Endothelial cell of umbilical vein (primary cell): ENCODE data around the gene CFD. TPM values are rescaled to one million over a fixed set of nuclear protein-coding genes. Genes with fewer than 3 reads are reported as not detected.

Experiments
- BruUV-seq: library from RNA; stranded (reverse); fragments of 400-500 nt; replicated peaks from 2 replicates; lab custom pipeline; 2021; lab: Mats Ljungman, UMichigan
- CTCF ChIA-PET: fragments of 300-600, 350-600 bp; sonication (Branson Sonifier 250); formaldehyde crosslinking; loops from one replicate; lab custom pipeline; 2021; ENCODE audit warnings: antibody characterized with exemption, inconsistent platforms; lab: Charles Lee
- POLR2A ChIA-PET: fragments of 300-600, 350-600 bp; sonication (Branson Sonifier 250); formaldehyde crosslinking; loops from one replicate; lab custom pipeline; 2021; ENCODE audit warnings: antibody characterized with exemption, inconsistent platforms; lab: Charles Lee
- DNase-seq: peaks from one replicate; pipeline ENCODE4 v3.0.0-alpha.2; 2011; ENCODE audit warnings: low read depth, low spot score
- FAIRE-seq: peaks from 2 replicates; lab custom pipeline; 2011; peaks lifted over from hg19 to GRCh38; lab: Jason Lieb, UNC
- H2AFZ ChIP-seq: 2 replicates; pipeline ENCODE4 v1.6.0; 2012; ENCODE audit warnings: low read depth, low read length, control low read depth, inconsistent platforms
- H3K27ac ChIP-seq: 2 replicates; pipeline ENCODE4 v1.5.1; 2011; ENCODE audit warnings: low read depth, mild to moderate bottlenecking, control low read depth, low read length, moderate library complexity; ENCODE audit not compliant: insufficient read depth
- H3K27me3 ChIP-seq, 2 experiments: 2 replicates each; pipeline versions ENCODE4 v1.6.0 to v1.6.1; 2011; ENCODE audit warnings: low read length in 2 of 2, mixed read lengths in 1 of 2; ENCODE audit not compliant: control insufficient read depth in 2 of 2, insufficient read depth in 2 of 2
- H3K36me3 ChIP-seq, 2 experiments: 2 replicates in 1 of 2; 3 replicates in 1 of 2; pipeline ENCODE4 v1.5.1; 2011; ENCODE audit warnings: low read length in 2 of 2, mild to moderate bottlenecking in 1 of 2, moderate library complexity in 1 of 2; ENCODE audit not compliant: control insufficient read depth in 2 of 2, insufficient read depth in 2 of 2; ENCODE audit errors: extremely low read depth in 1 of 2
- H3K4me1 ChIP-seq: 3 replicates; pipeline ENCODE4 v1.5.1; 2011; ENCODE audit warnings: mild to moderate bottlenecking, low read length; ENCODE audit not compliant: control insufficient read depth, insufficient read depth; ENCODE audit errors: extremely low read depth
- H3K4me2 ChIP-seq: 2 replicates; pipeline ENCODE4 v1.6.1; 2011; ENCODE audit warnings: low read length, control low read depth, mixed read lengths; ENCODE audit not compliant: insufficient read depth
- H3K4me3 ChIP-seq, 3 experiments: fragments of 200-600 bp in 1 of 3; sonication (generic), shearing (Covaris generic) in 1 of 3; replicated peaks in 1 of 3; 2 replicates each; pipeline ENCODE4 v1.5.1; 2011 to 2016; ENCODE audit warnings: control low read depth in 3 of 3, low read length in 3 of 3, mild to moderate bottlenecking in 2 of 3, inconsistent platforms in 1 of 3, low read depth in 1 of 3, moderate library complexity in 1 of 3; ENCODE audit not compliant: insufficient read depth in 1 of 3
- H3K79me2 ChIP-seq: 2 replicates; pipeline ENCODE4 v1.6.0; 2012; ENCODE audit warnings: low read length, inconsistent platforms; ENCODE audit not compliant: control insufficient read depth, insufficient read depth
- H3K9ac ChIP-seq: replicated peaks from 2 replicates; pipeline ENCODE3; 2011; ENCODE audit warnings: low read length, control low read depth; ENCODE audit not compliant: insufficient read depth; ENCODE audit errors: extremely low read depth
- H3K9me1 ChIP-seq: replicated peaks from 3 replicates; pipeline ENCODE4 v1.6.0; 2011; ENCODE audit warnings: mild to moderate bottlenecking, low read length; ENCODE audit not compliant: control insufficient read depth, insufficient read depth; ENCODE audit errors: extremely low read depth
- H3K9me3 ChIP-seq: replicated peaks from 2 replicates; pipeline ENCODE4 v1.5.1; 2012; ENCODE audit warnings: low read length, inconsistent platforms; ENCODE audit not compliant: control insufficient read depth, insufficient read depth
- H4K20me1 ChIP-seq: replicated peaks from 2 replicates; pipeline ENCODE3; 2011; ENCODE audit warnings: mild to moderate bottlenecking, low read length; ENCODE audit not compliant: control insufficient read depth, insufficient read depth; ENCODE audit errors: extremely low read depth
- EZH2 ChIP-seq: IDR thresholded peaks from 2 replicates; pipeline ENCODE4 v1.6.1; 2012; ENCODE audit warnings: borderline replicate concordance, low read depth, mild to moderate bottlenecking, moderate library complexity, low read length, inconsistent platforms; ENCODE audit not compliant: severe bottlenecking
- FOS ChIP-seq: IDR thresholded peaks from 2 replicates; pipeline ENCODE4 v1.6.1; 2011; ENCODE audit warnings: mild to moderate bottlenecking, low read length, moderate library complexity, borderline replicate concordance; ENCODE audit not compliant: insufficient read depth
- GATA2 ChIP-seq: IDR thresholded peaks from 2 replicates; pipeline ENCODE4 v1.7.0; 2011; ENCODE audit warnings: low read depth, mild to moderate bottlenecking, moderate library complexity, mixed read lengths, low read length; ENCODE audit not compliant: insufficient read length, insufficient read depth
- JUN ChIP-seq: IDR thresholded peaks from 2 replicates; pipeline ENCODE4 v1.6.1; 2011; ENCODE audit warnings: borderline replicate concordance, low read depth; ENCODE audit not compliant: insufficient read length, insufficient read depth
- MAX ChIP-seq: IDR thresholded peaks from 2 replicates; pipeline ENCODE4 v1.6.1; 2011; ENCODE audit not compliant: insufficient read depth, insufficient read length
- MYC ChIP-seq: IDR thresholded peaks from one replicate; pipeline ENCODE4 v1.6.1; 2011; ENCODE audit warnings: mild to moderate bottlenecking, low read depth, low read length
- POLR2A ChIP-seq: IDR thresholded peaks from 2 replicates; pipeline ENCODE4 v1.6.1; 2012; ENCODE audit warnings: low read depth, mild to moderate bottlenecking, control low read depth, low read length
- POLR2AphosphoS5 ChIP-seq: IDR thresholded peaks from 2 replicates; pipeline ENCODE4 v1.6.1; 2012; ENCODE audit warnings: low read depth, mild to moderate bottlenecking, control low read depth, low read length, moderate library complexity; ENCODE audit not compliant: insufficient read depth
- dilution Hi-C: fragments of 300-500 bp; cut with MboI; formaldehyde crosslinking; loops from one replicate; pipeline ENCODE4 v1.15.0; 2019; ENCODE audit warnings: low sequenced_read_pairs; ENCODE audit not compliant: extremely low pct_ligation_motif_present
- intact Hi-C: fragments of 100-400 bp; cut with micrococcal nuclease; formaldehyde crosslinking; loops from one replicate; pipeline ENCODE4 v1.10.0; 2022
- polyA plus RNA-seq, 4 experiments: library from polyadenylated mRNA; depleted of rRNA in 3 of 4; stranded (reverse) in 3 of 4; unstranded in 1 of 4; fragments of >200 nt; gene quantifications; 2 replicates each; pipeline versions ENCODE4 v1.2.1 to v1.2.3, GENCODE V29; 2011 to 2012; ENCODE audit warnings: missing spikeins in 1 of 4
- total RNA-seq: library from RNA; stranded (reverse); gene quantifications from 2 replicates; pipeline ENCODE4 v1.2.3, GENCODE V29; 2021

CFD gene
- total and polyA plus RNA-seq, 2 donors (not counting 3 experiments of a cell fraction or from before 2014, with no cell fraction given), result 0.25 to 0.40 TPM

- FAIRE-seq, result peak; percentile 35
- intact Hi-C loops (no loop called here), dilution Hi-C loops (no loop called here)
- DNase-seq, result peak; percentile 34
- no peak overlapping the region for H3K27ac ChIP-seq
- H3K9me3 ChIP-seq, result no peaks in the 10 kb centered on the region
- no peaks in the 10 kb centered on the region for H4K20me1 ChIP-seq
- H3K79me2 ChIP-seq, result no peaks in the 10 kb centered on the region
- H3K4me2 ChIP-seq, result no peak overlapping the region
- peaks cover 9% of the 10 kb centered on the region for H3K4me1 ChIP-seq
- ChIA-PET POLR2A (no interaction called here), CTCF (interaction anchor here (1.2 to 2.0 kb wide), 2 partner anchors 9 to 16 kb away, joined by 4 to 7 read pairs; no protein-coding TSS in a partner anchor)
- H3K4me3 ChIP-seq, result no peak overlapping the region
- no peaks in the 10 kb centered on the region for H3K27me3 ChIP-seq
- H3K9ac ChIP-seq, result no peak overlapping the region
- BruUV-seq, result no TSS peak
- no peak overlapping the region for H2AFZ ChIP-seq
- TF ChIP-seq GATA2 (no peak), JUN (no peak), MYC (no peak), FOS (no peak), POLR2AphosphoS5 (no peak), POLR2A (no peak), MAX (no peak)
- peaks cover 0 to 24% of the 10 kb centered on the region in 2 experiments for H3K36me3 ChIP-seq
- no peaks in the 10 kb centered on the region for H3K9me1 ChIP-seq
Measured at GRCh38 chr19:872266-872951, 12.9 kb downstream of the CFD start.

- no TSS peak for BruUV-seq
- no peak overlapping the region for H3K4me2 ChIP-seq
- FAIRE-seq, result no peak
- intact Hi-C loops (no loop called here), dilution Hi-C loops (no loop called here)
- no peaks in the 10 kb centered on the region for H4K20me1 ChIP-seq
- H3K4me1 ChIP-seq, result peaks cover 9% of the 10 kb centered on the region
- no peak overlapping the region for H2AFZ ChIP-seq
- H3K9ac ChIP-seq, result no peak overlapping the region
- no peaks in the 10 kb centered on the region for H3K9me3 ChIP-seq
- TF ChIP-seq POLR2AphosphoS5 (no peak), POLR2A (no peak), MYC (no peak), FOS (no peak), MAX (no peak), GATA2 (no peak), EZH2 (no peak), JUN (no peak)
- no peaks in the 10 kb centered on the region for H3K79me2 ChIP-seq
- H3K9me1 ChIP-seq, result no peaks in the 10 kb centered on the region
- POLR2A ChIA-PET, result no interaction called here
- no peak overlapping the region for H3K4me3 ChIP-seq
- no peak for DNase-seq
- H3K36me3 ChIP-seq, result peaks cover 0 to 21% of the 10 kb centered on the region in 2 experiments
- CTCF ChIA-PET, result interaction anchor here (1.2 to 2.0 kb wide), 2 partner anchors 10 to 16 kb away, joined by 4 to 7 read pairs; no protein-coding TSS in a partner anchor
- no peaks in the 10 kb centered on the region for H3K27me3 ChIP-seq
- H3K27ac ChIP-seq, result no peak overlapping the region
Measured at GRCh38 chr19:873084-873483, 13.6 kb downstream of the CFD start.
